A172 (cell line): ENCODE data around the gene P4HB. TPM values are rescaled to one million over a fixed set of nuclear protein-coding genes. Genes with fewer than 3 reads are reported as not detected.

Experiments used
- DNase-seq: peaks from one replicate; pipeline ENCODE4 v3.0.0-alpha.2; 2015; ENCODE audit warnings: low spot score
- total RNA-seq: library from RNA; depleted of rRNA; stranded (reverse); fragments of >200 nt; shearing (Covaris generic); gene quantifications from 2 replicates; pipeline ENCODE4 v1.2.3, GENCODE V29; 2014

P4HB gene
- total RNA-seq, 1 experiment from 2014 or later: 1,091 TPM

DNA sequence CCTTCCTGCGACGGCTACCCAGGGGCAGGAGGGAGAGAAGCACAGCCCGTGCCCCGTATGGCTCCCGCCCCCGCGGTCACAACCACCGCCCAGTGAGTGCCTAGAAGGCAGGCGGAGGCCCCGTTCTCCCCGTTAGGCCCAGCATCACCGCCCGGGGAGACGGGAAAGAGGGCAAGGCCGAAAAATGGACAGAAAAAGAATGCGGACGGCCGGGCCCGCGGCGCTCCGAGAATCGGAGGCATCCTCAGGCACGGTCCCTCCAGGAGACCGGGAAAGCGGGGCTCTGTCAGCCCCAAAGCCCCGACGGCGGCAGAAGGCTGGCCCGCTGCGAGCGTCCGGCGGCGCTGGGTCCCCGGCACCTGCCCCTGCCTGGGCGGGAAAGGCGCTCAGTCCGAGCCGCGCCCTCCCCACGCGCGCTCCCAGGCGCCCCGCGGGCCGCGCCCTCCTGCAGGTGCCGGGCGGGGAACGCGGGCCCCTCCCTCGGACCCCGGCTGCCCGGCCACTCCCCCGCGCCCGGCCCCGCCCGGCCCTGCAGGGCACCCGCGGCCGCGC is 27.7 kb downstream of the P4HB start:
- DNase-seq: peak; percentile 28

DNA sequence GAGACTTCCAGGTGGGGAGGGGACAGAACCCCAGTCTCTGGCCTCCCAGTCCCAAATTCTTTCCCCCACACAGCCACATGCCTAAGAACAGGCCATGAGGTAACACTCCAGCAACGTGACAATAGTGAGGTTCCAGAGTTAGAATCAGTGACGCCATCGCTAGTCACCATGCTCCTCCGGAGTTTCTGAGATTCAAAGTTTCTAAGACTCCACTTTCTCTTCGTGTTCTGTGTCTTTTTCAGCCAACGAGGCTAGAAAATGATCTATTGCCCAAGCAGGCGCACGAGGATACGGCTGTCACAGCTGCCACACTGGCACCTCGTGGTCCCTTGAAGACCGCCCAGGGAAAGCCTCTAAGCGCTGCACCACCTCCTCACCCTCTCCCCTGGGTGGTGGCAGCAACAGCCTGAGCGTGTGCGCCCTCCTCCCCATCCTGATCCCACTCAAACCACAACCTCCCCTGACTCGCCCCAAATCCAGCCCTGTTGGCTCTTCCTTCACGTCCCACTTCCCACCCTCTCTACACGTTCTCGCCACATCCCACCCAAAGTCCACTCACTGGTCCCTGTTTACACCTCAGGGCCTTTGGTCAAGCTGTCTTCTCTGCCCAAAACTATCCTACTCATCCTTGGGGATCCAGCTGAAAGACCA is 28.3 kb downstream of the P4HB start:
- DNase-seq: no peak

DNA sequence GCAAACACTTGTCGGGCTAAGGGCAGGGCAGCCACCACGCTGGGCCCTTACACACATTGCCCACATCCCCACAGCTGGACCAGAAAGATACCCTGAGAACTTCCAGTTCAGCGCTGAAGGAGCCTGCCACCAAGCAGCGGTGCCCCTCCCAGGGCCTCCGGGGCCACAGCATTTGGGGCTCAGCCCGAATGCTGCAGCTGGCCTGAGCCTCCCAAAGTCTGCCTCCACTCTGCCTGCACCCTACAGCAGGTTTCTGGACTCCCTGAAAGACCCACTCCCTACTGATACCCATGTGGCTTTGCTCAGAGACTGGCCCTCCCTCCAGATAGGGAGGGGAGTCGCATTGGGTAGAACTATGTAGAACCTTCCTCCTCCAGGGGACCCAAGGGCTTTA is 28.8 kb downstream of the P4HB start:
- DNase-seq: no peak

DNA sequence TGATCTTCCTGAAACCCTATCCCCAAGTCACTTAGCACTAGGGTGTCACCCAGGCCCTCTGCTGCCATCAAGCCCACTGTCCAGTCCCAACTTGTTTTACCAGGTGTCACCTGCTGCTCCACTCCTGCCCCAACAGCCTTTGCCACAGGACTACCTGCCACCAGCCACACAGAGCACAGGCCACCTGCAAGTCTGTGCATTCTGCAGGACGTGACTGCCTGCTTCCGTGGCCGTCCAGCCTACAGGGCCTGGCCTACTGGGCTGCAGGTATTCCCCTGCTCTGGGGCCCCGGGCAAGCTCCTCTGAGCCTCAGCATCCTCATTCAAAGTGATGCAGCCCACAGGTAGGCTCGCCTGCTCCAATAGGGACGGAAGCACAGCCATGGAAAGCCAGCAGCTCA is 30.5 kb downstream of the P4HB start:
- no peak for DNase-seq

DNA sequence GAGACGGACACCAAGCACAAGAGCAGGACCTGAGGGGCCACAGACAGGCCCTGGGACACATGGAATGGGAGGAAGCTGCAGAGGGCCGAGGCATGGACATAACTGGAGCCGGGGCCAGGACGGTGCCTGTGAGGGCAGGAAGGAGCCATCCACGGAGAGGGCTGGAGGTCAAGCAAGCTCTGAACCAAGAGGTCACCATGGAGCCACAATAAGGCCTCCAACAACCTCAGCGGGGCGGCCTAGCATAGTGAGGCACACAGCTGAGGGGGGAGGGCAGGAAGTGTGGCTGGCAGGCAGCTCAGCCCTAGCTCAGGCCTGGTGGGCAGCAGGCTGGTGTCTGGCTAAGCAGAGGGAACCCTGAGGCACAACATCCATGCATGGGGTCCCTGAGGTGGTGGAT is 31.7 kb downstream of the P4HB start:
- no peak for DNase-seq

DNA sequence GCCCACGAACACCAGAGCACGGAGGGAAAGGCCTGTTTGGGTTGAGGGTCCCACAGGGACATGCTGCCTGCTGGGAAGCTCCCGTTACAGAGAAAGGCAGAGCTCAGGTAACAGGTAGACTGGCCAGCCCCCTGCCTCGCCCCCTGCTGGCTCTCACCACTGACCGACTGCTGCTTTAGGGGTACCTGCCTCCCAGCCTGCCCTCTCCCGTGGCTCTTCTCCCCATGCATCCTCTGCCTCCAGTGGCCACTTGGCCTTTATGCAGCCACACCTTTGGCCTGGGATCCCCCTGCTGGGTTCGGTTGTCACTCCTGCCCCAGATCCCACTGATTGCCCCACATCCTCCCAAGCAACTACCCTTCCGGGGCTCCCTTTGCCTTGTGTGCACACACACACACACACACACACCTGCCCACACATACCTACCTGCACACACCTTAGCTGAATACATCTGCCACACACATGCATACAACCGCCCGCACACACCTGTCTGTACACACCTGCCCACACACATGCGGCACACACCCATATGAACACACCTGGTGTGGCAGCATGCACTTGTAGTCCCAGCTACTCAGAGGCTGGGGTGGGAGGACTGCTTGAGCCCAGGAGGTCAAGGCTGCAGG is 34.4 kb downstream of the P4HB start:
- DNase-seq: no peak

DNA sequence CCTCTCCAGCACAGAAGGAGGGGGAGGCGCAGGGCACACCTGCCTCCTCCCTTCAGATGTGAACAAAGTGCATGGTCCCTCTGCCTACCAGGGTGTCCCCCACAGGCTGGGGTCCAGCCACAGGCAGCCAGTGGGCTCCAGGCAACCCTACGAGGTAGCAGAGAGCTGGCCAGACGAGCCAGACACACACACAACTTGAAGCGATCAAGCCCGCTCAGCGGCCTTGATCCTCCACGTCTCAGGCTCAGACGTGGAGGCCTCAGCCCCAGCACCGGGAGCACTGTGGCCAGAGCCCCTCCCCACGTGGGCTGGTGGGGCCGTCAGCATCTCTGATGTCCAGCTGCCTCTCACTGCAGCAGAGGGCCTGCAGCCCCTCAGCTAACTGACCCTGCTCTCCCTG is 35.7 kb downstream of the P4HB start:
- DNase-seq: no peak

DNA sequence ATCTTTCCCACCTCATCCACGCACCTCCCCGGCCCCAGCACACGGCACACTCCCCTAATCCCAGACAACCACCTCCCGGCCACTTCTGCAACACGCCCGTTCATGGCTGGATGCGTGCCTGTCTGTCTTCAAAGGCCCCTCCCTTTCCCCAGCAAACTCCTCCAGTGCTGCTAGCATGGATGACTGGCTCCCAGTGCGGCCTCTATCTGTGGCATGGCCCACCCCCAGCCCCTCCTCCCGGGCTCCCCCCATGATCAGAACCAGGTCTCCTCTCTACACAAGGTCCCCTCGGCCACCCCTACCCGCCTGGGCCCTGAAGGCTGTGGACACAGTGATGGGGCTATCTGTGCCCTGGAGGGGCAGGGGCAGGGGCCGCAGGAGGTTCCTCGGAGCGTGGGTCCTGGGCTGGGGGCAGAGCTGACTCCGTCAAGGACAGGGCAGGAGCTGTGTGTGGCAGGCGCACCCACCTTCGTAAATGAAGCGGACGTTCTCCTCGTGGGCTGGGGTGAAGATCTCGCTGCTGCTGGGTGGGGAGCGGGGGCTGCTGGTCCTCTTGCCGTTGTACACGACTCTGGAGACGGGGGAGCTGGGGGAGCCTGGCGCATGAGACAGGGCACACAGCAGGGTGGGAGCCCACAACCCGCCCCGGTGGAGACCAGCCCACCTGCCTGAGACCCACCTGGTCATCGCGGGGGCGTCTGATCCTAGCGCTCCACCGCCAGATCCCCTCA is 36.4 kb downstream of the P4HB start:
- no peak for DNase-seq

DNA sequence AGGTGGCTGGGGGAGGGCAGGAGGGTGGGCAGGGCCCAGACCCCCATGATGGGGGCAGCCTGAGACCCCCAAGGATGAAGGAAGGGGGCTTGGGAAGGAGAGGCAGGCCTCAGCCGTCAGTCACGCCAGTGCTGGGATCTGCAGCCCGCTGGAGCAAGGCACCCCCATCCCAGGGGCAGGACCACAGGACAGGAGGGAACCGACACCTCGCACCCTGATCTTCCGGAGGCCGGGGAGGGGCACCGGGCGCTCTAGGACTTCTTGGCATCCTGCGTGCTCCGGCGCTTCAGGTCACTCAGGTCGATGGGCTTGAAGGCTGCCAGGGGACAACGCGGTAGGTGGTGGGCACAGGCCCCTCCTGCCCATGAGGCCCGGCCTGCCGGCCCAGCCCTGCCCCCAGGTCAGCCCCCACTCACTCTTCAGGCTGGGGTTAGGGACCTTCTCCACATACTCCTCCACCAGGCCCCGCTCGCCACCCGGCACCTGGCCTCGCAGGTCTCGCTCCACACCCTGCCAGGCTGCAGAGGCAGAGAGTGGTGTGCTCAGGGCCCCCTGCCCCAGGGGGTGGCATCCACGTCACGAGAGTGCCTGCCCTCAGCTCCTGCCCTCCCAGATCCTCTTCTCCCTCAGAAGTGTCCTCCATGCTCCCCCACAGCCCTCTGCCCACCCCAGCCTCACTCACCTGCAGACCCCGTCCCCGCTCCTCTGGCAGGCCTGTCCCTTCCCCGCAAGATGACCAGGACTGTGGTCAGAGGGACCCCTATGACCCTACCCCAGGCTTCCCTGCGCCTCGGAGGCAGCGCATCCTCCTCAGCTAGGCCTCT is 37.1 kb downstream of the P4HB start:
- DNase-seq: no peak

DNA sequence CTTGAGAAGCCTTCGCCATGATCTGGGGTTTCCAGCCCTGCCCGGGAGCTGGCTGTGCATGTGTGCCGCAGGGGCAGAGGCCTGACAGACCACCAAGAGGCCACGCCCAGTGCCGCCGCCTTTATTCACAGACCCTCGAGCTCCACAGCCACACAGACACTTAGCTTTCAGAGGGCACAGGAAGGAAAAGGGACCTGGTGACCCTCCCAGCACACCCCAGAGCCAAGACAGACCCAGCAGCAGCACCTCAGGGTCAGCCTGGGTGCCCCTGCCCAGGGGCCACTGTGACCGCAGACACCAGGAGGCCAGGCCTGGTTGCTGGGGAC is 38.1 kb downstream of the P4HB start:
- no peak for DNase-seq

DNA sequence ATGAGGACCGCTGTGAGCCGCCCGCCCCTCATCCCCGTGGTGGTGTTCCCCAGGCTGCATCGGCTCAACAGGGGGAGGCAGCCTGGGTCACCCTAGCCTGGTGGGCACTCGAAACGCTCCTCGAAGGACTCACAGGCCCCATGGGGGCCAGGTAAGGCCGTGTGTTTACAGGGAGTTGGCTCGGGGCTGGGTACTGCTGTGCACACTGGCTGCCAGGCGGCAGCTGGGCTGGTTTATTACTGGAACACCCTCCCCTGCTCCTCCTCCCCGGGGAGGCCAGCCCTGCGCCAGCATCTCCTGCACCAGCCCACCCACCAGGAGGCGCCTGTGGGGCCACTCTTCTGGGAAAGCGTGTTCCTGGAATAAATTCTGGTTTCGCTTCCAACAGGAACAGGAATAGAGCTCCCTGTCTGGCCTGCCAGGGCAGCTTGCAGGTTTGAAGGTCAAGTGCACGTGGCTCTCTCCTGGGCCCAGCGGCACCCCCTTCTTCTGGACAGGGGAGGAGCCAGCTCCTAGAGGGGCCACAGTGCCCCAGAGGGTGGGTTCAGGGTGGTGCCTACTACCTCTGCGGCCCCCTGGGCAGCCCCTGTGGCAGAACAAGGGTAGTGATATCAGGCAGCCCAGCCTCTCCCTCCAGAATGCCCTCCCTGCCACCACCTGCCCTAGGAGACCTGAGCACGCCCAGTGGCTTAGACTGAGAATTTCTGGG is 38.6 kb downstream of the P4HB start:
- peak; percentile 83 for DNase-seq

DNA sequence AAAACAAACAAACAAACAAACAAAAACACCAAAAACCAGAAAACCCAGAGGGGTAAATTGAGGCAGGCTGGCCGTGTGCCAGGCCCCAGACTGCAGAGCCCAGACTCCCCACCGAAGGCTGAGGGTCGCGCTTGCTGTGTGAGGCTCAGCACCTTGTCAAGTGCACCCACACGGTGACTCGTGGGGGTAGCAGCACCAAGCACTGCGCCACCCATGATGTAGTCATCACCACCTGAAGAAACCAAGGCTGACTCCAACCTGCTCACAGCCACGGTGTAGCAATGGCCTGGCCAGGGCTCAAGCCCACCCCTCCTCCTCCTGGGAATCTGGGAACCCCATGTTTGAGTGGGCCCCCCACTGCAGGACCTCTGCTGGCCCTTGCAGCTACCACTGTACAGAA is 39.2 kb downstream of the P4HB start:
- DNase-seq: no peak

DNA sequence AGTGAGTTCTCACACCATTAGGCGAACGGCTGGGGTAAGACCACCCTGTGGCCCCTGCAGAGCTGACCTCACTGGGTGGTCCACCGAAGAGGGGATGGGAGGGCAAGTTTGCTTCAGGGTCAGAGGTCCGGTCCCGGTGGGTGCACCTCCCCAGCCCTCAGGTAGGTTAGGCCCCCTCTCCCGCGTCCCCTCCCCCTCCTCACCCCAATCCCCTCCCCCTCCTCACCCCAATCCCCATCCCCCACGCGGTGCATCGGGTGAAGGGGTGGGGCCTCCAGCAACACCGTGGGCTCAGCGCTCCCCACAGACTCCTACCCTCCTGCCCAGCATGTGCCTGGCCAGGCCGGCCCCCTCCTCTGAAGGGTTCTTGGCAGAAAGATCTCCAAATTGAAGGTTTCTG is 40.6 kb downstream of the P4HB start:
- DNase-seq: no peak

DNA sequence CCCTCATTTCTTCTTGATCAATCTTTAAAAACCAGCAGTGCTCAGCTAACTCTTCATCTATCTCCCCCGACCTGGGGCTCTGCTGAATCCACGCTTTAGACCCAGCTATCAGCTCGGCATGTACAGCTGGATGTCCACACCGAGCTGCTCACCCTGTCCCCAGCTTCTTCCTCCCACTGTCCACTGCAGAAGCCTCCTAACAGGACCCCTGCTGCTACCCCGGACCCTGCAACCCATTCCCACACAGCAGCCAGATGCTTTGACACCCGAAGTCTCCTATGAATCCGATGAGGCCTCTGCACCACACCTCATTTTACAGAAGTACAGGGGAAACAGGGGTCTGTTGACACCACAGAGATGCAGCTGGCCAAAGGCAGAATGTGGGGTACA is 42.6 kb downstream of the P4HB start:
- no peak for DNase-seq

DNA sequence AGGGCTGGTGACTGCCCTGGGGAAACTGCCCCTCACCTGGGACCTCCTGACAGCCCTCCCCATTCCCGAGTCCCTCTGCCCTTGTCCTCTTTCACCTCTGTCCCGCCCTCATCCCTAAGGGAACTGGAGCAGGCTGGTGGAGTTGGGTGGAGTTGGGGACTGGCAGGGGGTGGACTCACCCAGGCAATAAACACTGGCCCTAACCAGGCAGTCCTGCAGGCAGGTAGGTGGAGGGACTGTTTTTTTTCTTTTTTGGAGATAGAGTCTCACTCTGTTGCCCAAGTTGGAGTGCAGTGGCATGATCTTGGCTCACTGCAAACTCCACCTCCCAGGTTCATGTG is 44.7 kb downstream of the P4HB start:
- DNase-seq: no peak

DNA sequence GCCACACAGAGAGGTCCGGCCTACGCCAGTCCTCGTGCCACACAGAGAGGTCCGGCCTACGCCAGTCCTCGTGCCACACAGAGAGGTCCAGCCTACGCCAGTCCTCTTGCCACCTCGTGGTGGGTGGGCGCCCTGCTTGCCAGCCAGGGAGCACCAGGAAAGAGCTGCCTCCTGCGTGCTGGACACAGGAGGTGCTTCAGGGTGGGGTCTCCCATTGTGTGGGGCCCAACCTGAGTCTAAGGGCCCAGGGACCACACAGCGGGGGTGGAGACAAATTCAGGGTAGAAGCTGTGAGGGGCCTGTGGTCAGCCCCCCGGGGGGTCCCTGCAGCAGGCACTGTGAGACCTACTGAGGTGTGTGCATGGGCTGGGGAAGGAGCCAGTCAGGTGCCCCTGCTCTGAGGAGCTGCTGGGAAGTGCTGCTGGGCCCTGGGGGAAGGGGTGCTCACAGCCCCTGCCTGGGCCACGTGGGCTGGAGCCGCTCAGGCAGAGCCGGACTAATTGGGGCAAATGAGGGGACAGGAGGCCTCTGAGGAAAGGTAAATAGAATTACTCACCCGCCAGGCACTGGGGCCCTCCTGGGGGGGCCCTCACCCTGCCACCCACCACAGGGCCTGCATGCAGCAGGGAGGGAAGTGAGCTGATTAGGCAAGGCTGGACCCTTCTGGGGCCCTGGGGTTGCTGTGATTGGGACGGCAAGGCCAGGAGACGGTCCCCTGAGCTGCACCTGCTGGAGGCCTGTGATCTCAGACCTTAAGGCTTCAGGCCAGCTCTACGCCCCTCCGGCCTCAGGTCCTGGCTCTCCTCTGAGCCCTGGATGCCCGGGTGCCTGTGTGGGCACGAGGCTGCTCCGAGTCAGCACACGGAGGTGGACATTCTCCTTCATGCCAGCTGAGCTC is 45.3 kb downstream of the P4HB start:
- peak; percentile 35 for DNase-seq

DNA sequence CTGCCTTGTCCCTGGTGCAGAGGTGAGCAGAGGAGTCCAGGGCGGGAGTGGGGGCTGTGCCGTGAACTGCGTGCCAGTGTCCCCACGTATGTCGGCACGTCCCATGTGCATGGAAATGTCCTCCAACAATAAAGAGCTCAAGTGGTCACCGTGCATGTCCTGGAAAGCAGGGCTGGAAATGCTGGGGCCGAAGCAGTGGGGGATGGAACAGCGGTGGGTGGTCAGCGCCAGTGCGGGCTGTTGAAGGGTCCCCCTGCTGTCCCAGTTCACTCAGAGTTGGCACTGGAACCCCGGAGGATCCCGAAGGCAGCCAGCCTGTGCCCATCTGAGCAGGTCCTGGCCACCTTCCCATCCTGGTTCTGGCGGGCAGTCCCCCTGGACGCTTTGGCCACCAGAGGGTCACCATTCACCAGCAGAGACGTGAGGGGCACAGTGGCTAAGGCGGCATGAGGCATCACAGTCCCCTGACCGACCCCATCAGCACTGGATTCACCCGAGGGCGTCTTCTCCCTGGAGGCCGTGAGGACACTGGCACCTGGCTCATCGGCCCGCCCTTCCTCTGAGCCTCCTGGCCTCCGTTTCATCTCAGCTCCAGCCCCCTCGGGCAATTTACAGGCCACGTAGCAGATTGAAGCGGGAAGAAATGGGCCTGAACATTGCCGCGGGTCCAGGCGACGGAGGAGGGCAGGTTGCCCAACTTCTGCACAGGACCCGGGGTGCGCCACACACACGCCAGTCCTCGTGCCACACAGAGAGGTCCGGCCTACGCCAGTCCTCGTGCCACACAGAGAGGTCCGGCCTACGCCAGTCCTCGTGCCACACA is 46.3 kb downstream of the P4HB start:
- no peak for DNase-seq

DNA sequence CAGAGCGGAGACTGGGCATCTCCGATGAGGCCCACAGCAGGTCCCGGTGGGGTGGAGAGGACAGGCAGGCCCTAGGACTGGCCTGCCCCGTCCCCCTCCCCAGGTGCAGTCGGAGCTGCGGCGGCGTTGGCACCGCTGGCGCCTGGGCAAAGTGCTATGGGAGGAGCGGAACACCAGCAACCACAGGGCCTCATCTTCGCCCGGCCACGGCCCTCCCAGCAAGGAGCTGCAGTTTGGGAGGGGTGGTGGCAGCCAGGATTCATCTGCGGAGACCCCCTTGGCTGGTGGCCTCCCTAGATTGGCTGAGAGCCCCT is 47.0 kb downstream of the P4HB start:
- no peak for DNase-seq

DNA sequence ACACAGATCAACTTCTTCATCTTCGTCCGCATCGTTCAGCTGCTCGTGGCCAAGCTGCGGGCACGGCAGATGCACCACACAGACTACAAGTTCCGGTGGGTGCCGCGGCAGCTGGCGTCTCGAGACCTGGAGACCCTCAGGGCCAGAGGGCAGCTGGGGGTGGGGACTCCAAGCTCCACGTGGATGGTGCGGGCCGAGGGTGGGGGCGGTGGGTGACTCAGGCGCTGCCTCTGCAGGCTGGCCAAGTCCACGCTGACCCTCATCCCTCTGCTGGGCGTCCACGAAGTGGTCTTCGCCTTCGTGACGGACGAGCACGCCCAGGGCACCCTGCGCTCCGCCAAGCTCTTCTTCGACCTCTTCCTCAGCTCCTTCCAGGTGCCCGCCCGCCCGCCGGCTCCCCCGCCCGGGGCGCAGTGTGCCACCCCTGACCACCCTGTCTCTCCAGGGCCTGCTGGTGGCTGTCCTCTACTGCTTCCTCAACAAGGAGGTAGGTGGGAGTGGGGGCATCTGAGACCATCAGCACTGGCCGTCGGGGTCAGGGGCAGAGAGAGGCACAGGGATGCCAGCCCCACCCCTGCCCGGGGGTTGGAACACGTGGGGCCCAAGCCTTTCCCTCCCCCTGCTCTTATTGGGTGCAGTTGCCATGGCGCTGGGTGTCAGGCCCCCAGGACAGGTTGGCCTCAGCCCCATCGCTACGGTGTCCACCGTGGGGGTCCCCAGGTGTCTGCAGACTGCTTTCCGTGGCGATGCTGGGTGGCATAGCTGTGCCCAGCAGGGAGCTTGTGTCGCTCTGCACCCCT is 47.6 kb downstream of the P4HB start:
- DNase-seq: no peak
